ENCODE results near the gene LEMD1. TPM values are rescaled to one million over a fixed set of nuclear protein-coding genes. Genes with fewer than 3 reads are reported as not detected.

Gene LEMD1
- total RNA-seq, 4 donors from 2014 or later, result not detected

- H3K36me3 ChIP-seq, result no peaks in the 10 kb centered on the region
- H3K9me3 ChIP-seq, result no peaks in the 10 kb centered on the region
- intact Hi-C loops (cut with DNase I), result no loop called here
- peaks cover 11 to 45% (median 38%) of the 10 kb centered on the region in 4 donors for H3K4me1 ChIP-seq
- WGBS, result 63% methylated on average over 19 of the region's 19 CpGs
- no peak overlapping the region for H3K4me3 ChIP-seq
- H3K27ac ChIP-seq (replicated peaks in 1 of 4), result no peak overlapping the region
- TF ChIP-seq EP300 (IDR thresholded peaks at IDR 0.05), result no peak
- TF ChIP-seq POLR2A (IDR thresholded peaks at IDR 0.05; ENCODE audit: low read depth), result no peak
- TF ChIP-seq POLR2AphosphoS5 (IDR thresholded peaks at IDR 0.05), result no peak
- TF ChIP-seq CTCF (IDR thresholded peaks at IDR 0.05), result no peak
- no peak for DNase-seq (ENCODE audit: extremely low spot score)
- H3K27me3 ChIP-seq, result peaks cover 0 to 41% (median 5%) of the 10 kb centered on the region in 4 donors
Observed at GRCh38 chr1:205447457-205448341, 25.8 kb upstream of the LEMD1 start.

- Histone ChIP-seq H3K27ac (replicated peaks in 1 of 4) (no peak overlapping the region), H3K36me3 (no peaks in the 10 kb centered on the region), H3K4me1 (peaks cover 11 to 47% (median 42%) of the 10 kb centered on the region in 4 donors), H3K9me3 (no peaks in the 10 kb centered on the region), H3K27me3 (peaks cover 0 to 32% (median under 1%) of the 10 kb centered on the region in 4 donors), H3K4me3 (no peak overlapping the region)
- no peak for DNase-seq (ENCODE audit: extremely low spot score)
- TF ChIP-seq EP300 (IDR thresholded peaks at IDR 0.05) (no peak), POLR2AphosphoS5 (IDR thresholded peaks at IDR 0.05) (no peak), CTCF (IDR thresholded peaks at IDR 0.05) (no peak), POLR2A (IDR thresholded peaks at IDR 0.05; ENCODE audit: low read depth) (no peak)
- intact Hi-C loops (cut with DNase I), result no loop called here
- 64% methylated on average over 8 of the region's 9 CpGs for WGBS
Observed at GRCh38 chr1:205446828-205447227, 25.0 kb upstream of the LEMD1 start.

- Histone ChIP-seq H3K27ac (replicated peaks in 1 of 4) (peak overlapping the region; percentile 50 to 68 (median 58)), H3K4me1 (peaks cover 21 to 59% (median 55%) of the 10 kb centered on the region in 4 donors), H3K36me3 (no peaks in the 10 kb centered on the region), H3K4me3 (peak overlapping the region in 3 of 4 donors; percentile 51 to 55 (median 52)), H3K9me3 (no peaks in the 10 kb centered on the region), H3K27me3 (peaks cover 0 to 20% (median 0%) of the 10 kb centered on the region in 4 donors)
- intact Hi-C loops (cut with DNase I), result no loop called here
- no peak for TF ChIP-seq POLR2AphosphoS5 (IDR thresholded peaks at IDR 0.05)
- no peak for TF ChIP-seq CTCF (IDR thresholded peaks at IDR 0.05)
- no peak for TF ChIP-seq POLR2A (IDR thresholded peaks at IDR 0.05; ENCODE audit: low read depth)
- TF ChIP-seq EP300 (IDR thresholded peaks at IDR 0.05), result no peak
- no peak for DNase-seq (ENCODE audit: extremely low spot score)
- WGBS, result 56% methylated on average over 5 of the region's 5 CpGs
Observed at GRCh38 chr1:205445646-205445935, 23.7 kb upstream of the LEMD1 start.

- Histone ChIP-seq H3K4me3 (peak overlapping the region; percentile 32 to 55 (median 52)), H3K9me3 (no peaks in the 10 kb centered on the region), H3K36me3 (no peaks in the 10 kb centered on the region), H3K27ac (replicated peaks in 1 of 4) (peak overlapping the region; percentile 50 to 68 (median 58)), H3K27me3 (peaks cover 0 to 15% (median 0%) of the 10 kb centered on the region in 4 donors), H3K4me1 (peaks cover 25 to 64% (median 59%) of the 10 kb centered on the region in 4 donors)
- intact Hi-C loops (cut with DNase I), result no loop called here
- no peak for TF ChIP-seq POLR2A (IDR thresholded peaks at IDR 0.05; ENCODE audit: low read depth)
- TF ChIP-seq POLR2AphosphoS5 (IDR thresholded peaks at IDR 0.05), result peak in 1 of 2 donors; percentile 36
- DNase-seq (ENCODE audit: extremely low spot score), result no peak
- 6% methylated on average over 16 of the region's 18 CpGs for WGBS
Observed at GRCh38 chr1:205444931-205445645, 23.2 kb upstream of the LEMD1 start.
